HG03439 (cell line): Measurements from ENCODE around the gene TP53TG3B.
"Not testable (repeated sequence)": the region's sequence is repeated elsewhere in the genome, so short reads cannot be mapped to it uniquely, and the experiment has no call there.

ENCODE experiments used
- ATAC-seq: cut with Tn5 transposase; IDR thresholded peaks from one replicate; pipeline ENCODE4 v1.9.1; 2021; ENCODE audit warnings: mild to moderate bottlenecking, moderate library complexity; ENCODE audit not compliant: unreplicated experiment

The TP53TG3B gene, protein sequence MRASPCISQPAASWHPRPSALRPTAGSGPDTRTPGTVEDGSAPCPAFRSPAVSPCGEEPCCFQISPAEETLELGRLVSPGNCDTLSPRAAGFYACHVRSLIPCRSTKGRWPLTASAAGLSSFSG

DNA sequence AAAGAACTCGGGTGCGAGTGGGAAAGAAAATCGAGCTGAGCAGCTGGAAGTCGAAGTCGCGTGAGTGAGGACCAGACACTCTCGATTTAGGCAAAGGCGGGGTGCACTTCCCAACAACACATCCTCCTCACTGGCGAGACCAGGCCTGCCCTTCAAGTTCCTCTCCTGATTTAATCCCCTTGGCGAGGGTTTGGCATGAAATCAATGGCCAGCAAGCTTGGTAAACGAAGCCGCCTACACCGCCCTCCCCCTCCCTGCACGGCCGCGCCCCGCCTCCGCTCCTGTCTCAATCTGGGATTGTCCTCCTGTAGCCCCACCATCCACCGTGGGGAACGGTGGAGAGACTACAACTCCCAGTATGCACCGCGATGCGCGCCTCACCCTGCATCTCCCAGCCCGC is at the start of gene TP53TG3B:
Gene TP53TG3B (plus strand): TSS at position 301 of the 400 bp plus-strand sequence. CDS start 68 bp downstream, at position 369.
- ATAC-seq: not testable (repeated sequence)

DNA sequence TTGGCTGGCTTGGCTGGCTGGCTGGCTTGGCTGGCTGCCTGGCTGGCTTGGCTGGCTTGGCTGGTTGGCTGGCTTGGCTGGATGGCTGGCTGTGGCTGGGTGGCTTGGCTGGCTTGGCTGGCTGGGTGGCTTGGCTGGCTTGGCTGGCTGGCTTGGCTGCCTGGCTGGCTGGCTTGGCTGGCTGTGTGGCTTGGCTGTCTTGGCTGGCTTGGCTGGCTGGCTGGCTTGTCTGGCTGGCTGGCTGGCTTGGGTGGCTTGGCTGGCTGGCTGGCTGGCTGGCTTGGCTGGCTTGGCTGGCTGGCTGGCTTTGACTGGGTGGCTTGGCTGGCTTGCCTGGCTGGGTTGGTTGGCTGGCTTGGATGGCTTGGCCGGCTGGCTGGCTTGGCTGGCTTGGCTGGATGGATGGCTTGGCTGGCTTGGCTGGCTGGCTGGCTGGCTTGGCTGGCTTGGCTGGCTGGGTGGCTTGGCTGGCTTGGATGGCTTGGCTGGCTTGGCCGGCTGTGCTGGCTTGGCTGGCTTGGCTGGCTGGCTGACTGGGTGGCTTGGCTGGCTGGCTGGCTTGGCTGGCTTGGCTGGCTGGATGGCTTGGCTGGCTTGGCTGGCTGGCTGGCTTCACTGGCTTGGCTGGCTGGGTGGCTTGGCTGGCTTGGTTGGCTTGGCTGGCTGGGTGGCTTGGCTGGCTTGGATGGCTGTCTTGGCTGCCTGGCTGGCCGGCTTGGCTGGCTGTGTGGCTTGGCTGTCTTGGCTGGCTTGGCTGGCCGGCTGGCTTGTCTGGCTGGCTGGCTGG is 24.2 kb upstream of the TP53TG3B start:
- not testable (repeated sequence) for ATAC-seq

DNA sequence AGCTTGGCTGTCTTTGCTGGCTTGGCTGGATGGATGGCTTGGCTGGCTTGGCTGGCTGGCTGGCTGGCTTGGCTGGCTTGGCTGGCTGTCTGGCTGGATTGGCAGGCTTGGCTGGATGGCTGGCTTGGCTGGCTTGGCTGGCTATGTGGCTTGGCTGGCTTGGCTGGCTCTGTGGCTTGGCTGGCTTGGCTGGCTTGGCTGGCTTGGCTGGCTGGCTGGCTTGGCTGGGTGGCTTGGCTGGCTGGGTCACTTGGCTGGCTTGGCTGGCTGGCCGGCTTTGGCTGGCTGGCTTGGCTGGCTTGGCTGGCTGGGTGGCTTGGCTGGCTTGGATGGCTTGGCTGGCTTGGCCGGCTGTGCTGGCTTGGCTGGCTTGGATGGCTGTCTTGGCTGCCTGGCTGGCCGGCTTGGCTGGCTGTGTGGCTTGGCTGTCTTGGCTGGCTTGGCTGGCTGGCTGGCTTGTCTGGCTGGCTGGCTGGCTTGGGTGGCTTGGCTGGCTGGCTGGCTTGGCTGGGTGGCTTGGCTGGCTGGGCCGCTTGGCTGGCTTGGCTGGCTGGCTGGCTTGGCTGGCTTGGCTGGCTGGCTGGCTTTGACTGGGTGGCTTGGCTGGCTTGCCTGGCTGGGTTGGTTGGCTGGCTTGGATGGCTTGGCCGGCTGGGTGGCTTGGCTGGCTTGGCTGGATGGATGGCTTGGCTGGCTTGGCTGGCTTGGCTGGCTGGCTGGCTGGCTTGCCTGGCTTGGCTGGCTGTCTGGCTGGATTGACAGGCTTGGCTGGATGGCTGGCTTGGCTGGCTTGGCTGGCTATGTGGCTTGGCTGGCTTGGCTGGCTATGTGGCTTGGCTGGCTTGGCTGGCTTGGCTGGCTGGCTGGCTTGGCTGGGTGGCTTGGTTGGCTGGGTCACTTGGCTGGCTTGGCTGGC is 22.8 kb upstream of the TP53TG3B start:
- not testable (repeated sequence) for ATAC-seq

DNA sequence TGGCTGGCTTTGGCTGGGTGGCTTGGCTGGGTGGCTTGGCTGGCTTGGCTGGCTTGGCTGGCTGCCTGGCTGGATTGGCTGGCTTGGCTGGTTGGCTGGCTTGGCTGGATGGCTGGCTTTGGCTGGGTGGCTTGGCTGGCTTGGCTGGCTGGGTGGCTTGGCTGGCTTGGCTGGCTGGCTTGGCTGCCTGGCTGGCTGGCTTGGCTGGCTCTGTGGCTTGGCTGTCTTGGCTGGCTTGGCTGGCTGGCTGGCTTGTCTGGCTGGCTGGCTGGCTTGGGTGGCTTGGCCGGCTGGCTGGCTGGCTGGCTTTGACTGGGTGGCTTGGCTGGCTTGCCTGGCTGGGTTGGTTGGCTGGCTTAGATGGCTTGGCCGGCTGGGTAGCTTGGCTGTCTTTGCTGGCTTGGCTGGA is 22.1 kb upstream of the TP53TG3B start:
- ATAC-seq: not testable (repeated sequence)

DNA sequence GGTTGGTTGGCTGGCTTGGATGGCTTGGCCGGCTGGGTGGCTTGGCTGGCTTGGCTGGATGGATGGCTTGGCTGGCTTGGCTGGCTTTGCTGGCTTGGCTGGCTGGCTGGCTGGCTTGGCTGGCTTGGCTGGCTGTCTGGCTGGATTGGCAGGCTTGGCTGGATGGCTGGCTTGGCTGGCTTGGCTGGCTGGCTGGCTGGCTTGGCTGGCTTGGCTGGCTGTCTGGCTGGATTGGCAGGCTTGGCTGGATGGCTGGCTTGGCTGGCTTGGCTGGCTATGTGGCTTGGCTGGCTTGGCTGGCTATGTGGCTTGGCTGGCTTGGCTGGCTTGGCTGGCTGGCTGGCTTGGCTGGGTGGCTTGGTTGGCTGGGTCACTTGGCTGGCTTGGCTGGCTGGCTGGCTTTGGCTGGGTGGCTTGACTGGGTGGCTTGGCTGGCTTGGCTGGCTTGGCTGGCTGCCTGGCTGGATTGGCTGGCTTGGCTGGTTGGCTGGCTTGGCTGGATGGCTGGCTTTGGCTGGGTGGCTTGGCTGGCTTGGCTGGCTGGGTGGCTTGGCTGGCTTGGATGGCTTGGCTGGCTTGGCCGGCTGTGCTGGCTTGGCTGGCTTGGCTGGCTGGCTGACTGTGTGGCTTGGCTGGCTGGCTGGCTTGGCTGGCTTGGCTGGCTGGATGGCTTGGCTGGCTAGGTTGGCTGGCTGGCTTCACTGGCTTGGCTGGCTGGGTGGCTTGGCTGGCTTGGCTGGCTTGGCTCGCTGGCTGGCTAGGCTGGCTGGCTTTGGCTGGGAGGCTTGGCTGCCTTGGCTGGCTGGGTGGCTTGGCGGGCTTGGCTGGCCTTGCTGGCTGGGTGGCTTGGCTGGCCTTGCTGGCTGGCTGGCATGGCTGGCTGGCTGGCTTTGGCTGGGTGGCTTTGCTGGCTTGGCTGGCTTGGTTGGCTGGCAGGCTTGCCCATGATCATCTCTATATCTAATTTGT is 21.3 kb upstream of the TP53TG3B start:
- ATAC-seq: not testable (repeated sequence)
